Measurements from ENCODE around the gene MSI2.
A peak's percentile ranks its signal among the peaks of the same experiment; 100 is the strongest.

The MSI2 gene

GRCh38 chr17:57477522-57478362, 221.4 kb downstream of the MSI2 start:
- Histone ChIP-seq H3K79me1 (ENCODE audit: low read depth, low read length) (peaks cover 7% of the 10 kb centered on the region), H3K4me3 (ENCODE audit: low read length in 2 of 2) (no peak overlapping the region), H2AK5ac (ENCODE audit: low read depth, low read length) (no peak overlapping the region), H4K91ac (ENCODE audit: low read depth, low read length, poor library complexity) (no peak overlapping the region), H2BK5ac (ENCODE audit: low read length) (no peak overlapping the region), H4K8ac (ENCODE audit: low read depth, low read length) (no peak overlapping the region), H3K4ac (ENCODE audit: low read length) (no peak overlapping the region), H2BK12ac (ENCODE audit: low read length) (no peak overlapping the region), H3K27ac (replicated peaks; ENCODE audit: low read length) (no peak overlapping the region), H3K4me1 (ENCODE audit: control insufficient read depth in 2 of 2, insufficient read depth in 1 of 2, low read depth in 1 of 2, low read length in 2 of 2) (peaks cover 38 to 39% of the 10 kb centered on the region in 2 donors), H3K27me3 (ENCODE audit: control insufficient read depth in 3 of 3, insufficient read depth in 3 of 3, low read depth in 1 of 3, low read length in 3 of 3) (no peaks in the 10 kb centered on the region), H3K18ac (ENCODE audit: low read length) (peak overlapping the region; percentile 15), H2BK15ac (ENCODE audit: low read length) (no peak overlapping the region), H3K14ac (ENCODE audit: low read length) (peak overlapping the region; percentile 43), H3K9me3 (replicated peaks in 1 of 2; ENCODE audit: control insufficient read depth in 2 of 2, insufficient read depth in 1 of 2, low read depth in 1 of 2, low read length in 2 of 2) (no peaks in the 10 kb centered on the region), H3K4me2 (ENCODE audit: insufficient read depth, low read length, poor library complexity, severe bottlenecking) (no peak overlapping the region), H3K9ac (ENCODE audit: low read depth, low read length, poor library complexity) (no peak overlapping the region), H2BK120ac (ENCODE audit: low read depth, low read length) (no peak overlapping the region), H3K23ac (ENCODE audit: low read depth, low read length, poor library complexity) (no peak overlapping the region), H3K36me3 (replicated peaks in 1 of 2; ENCODE audit: control insufficient read depth in 2 of 2, insufficient read depth in 2 of 2, low read length in 2 of 2) (peaks cover 0 to 22% of the 10 kb centered on the region in 2 donors), H2AFZ (ENCODE audit: low read length) (no peak overlapping the region)
- WGBS, 2 donors (ENCODE audit: extremely low coverage in 2 of 2, insufficient read length in 2 of 2, insufficient replicate concordance in 1 of 2): no CpG with 5 or more reads among the region's 9 CpGs
- DNase-seq (ENCODE audit: low spot score): no peak

- no peak overlapping the region for H3K9ac ChIP-seq (ENCODE audit: low read depth, low read length, poor library complexity)
- H4K91ac ChIP-seq (ENCODE audit: low read depth, low read length, poor library complexity): no peak overlapping the region
- WGBS, 2 donors (ENCODE audit: extremely low coverage in 2 of 2, insufficient read length in 2 of 2, insufficient replicate concordance in 1 of 2): no CpG with 5 or more reads among the region's 8 CpGs
- no peak overlapping the region for H3K18ac ChIP-seq (ENCODE audit: low read length)
- H3K27ac ChIP-seq (replicated peaks; ENCODE audit: low read length): no peak overlapping the region
- H4K8ac ChIP-seq (ENCODE audit: low read depth, low read length): no peak overlapping the region
- H3K4me2 ChIP-seq (ENCODE audit: insufficient read depth, low read length, poor library complexity, severe bottlenecking): no peak overlapping the region
- DNase-seq (ENCODE audit: low spot score): no peak
- no peak overlapping the region for H3K14ac ChIP-seq (ENCODE audit: low read length)
- H3K4me1 ChIP-seq (ENCODE audit: control insufficient read depth in 2 of 2, insufficient read depth in 1 of 2, low read depth in 1 of 2, low read length in 2 of 2): peaks cover 31% of the 10 kb centered on the region in 2 donors
- H3K4ac ChIP-seq (ENCODE audit: low read length): no peak overlapping the region
- no peaks in the 10 kb centered on the region for H3K9me3 ChIP-seq (replicated peaks in 1 of 2; ENCODE audit: control insufficient read depth in 2 of 2, insufficient read depth in 1 of 2, low read depth in 1 of 2, low read length in 2 of 2)
- H2AK5ac ChIP-seq (ENCODE audit: low read depth, low read length): no peak overlapping the region
- no peak overlapping the region for H2BK12ac ChIP-seq (ENCODE audit: low read length)
- H2BK120ac ChIP-seq (ENCODE audit: low read depth, low read length): no peak overlapping the region
- no peak overlapping the region for H2AFZ ChIP-seq (ENCODE audit: low read length)
- H3K27me3 ChIP-seq (ENCODE audit: control insufficient read depth in 3 of 3, insufficient read depth in 3 of 3, low read depth in 1 of 3, low read length in 3 of 3): no peaks in the 10 kb centered on the region
- H3K79me1 ChIP-seq (ENCODE audit: low read depth, low read length): peaks cover 10% of the 10 kb centered on the region
- H3K23ac ChIP-seq (ENCODE audit: low read depth, low read length, poor library complexity): no peak overlapping the region
- H2BK5ac ChIP-seq (ENCODE audit: low read length): no peak overlapping the region
- H2BK15ac ChIP-seq (ENCODE audit: low read length): no peak overlapping the region
- peaks cover 0 to 22% of the 10 kb centered on the region in 2 donors for H3K36me3 ChIP-seq (replicated peaks in 1 of 2; ENCODE audit: control insufficient read depth in 2 of 2, insufficient read depth in 2 of 2, low read length in 2 of 2)
- H3K4me3 ChIP-seq (ENCODE audit: low read length in 2 of 2): no peak overlapping the region
Observed at GRCh38 chr17:57478478-57479250, 222.3 kb downstream of the MSI2 start.

GRCh38 chr17:57480438-57481196, 224.3 kb downstream of the MSI2 start:
- Histone ChIP-seq H3K23ac (ENCODE audit: low read depth, low read length, poor library complexity) (no peak overlapping the region), H2BK5ac (ENCODE audit: low read length) (no peak overlapping the region), H3K79me1 (ENCODE audit: low read depth, low read length) (peaks cover 10% of the 10 kb centered on the region), H3K27ac (replicated peaks; ENCODE audit: low read length) (no peak overlapping the region), H3K4me1 (ENCODE audit: control insufficient read depth in 2 of 2, insufficient read depth in 1 of 2, low read depth in 1 of 2, low read length in 2 of 2) (peaks cover 23 to 30% of the 10 kb centered on the region in 2 donors), H3K4ac (ENCODE audit: low read length) (no peak overlapping the region), H4K91ac (ENCODE audit: low read depth, low read length, poor library complexity) (no peak overlapping the region), H2AK5ac (ENCODE audit: low read depth, low read length) (no peak overlapping the region), H4K8ac (ENCODE audit: low read depth, low read length) (no peak overlapping the region), H3K4me2 (ENCODE audit: insufficient read depth, low read length, poor library complexity, severe bottlenecking) (no peak overlapping the region), H3K18ac (ENCODE audit: low read length) (no peak overlapping the region), H3K27me3 (ENCODE audit: control insufficient read depth in 3 of 3, insufficient read depth in 3 of 3, low read depth in 1 of 3, low read length in 3 of 3) (no peaks in the 10 kb centered on the region), H3K14ac (ENCODE audit: low read length) (no peak overlapping the region), H3K9me3 (replicated peaks in 1 of 2; ENCODE audit: control insufficient read depth in 2 of 2, insufficient read depth in 1 of 2, low read depth in 1 of 2, low read length in 2 of 2) (no peaks in the 10 kb centered on the region), H2BK15ac (ENCODE audit: low read length) (no peak overlapping the region), H3K9ac (ENCODE audit: low read depth, low read length, poor library complexity) (no peak overlapping the region), H2BK120ac (ENCODE audit: low read depth, low read length) (no peak overlapping the region), H3K4me3 (ENCODE audit: low read length in 2 of 2) (no peak overlapping the region), H2BK12ac (ENCODE audit: low read length) (no peak overlapping the region), H3K36me3 (replicated peaks in 1 of 2; ENCODE audit: control insufficient read depth in 2 of 2, insufficient read depth in 2 of 2, low read length in 2 of 2) (peaks cover 0 to 22% of the 10 kb centered on the region in 2 donors), H2AFZ (ENCODE audit: low read length) (no peak overlapping the region)
- WGBS, 2 donors (ENCODE audit: extremely low coverage in 2 of 2, insufficient read length in 2 of 2, insufficient replicate concordance in 1 of 2): no CpG with 5 or more reads among the region's 4 CpGs
- no peak for DNase-seq (ENCODE audit: low spot score)

Data from neuronal stem cell (in vitro differentiated cells).